Activated CD8-positive, alpha-beta memory T cell treated with anti-CD3 and anti-CD28 coated beads for 4 hours (primary cell): ENCODE results near the gene SNAPIN.

Experiments used
- DNase-seq, 2 donors: peaks; one replicate each; pipeline ENCODE4 v3.0.0-alpha.2; 2020; ENCODE audit warnings: low read depth in 2 of 2

SNAPIN gene

DNA sequence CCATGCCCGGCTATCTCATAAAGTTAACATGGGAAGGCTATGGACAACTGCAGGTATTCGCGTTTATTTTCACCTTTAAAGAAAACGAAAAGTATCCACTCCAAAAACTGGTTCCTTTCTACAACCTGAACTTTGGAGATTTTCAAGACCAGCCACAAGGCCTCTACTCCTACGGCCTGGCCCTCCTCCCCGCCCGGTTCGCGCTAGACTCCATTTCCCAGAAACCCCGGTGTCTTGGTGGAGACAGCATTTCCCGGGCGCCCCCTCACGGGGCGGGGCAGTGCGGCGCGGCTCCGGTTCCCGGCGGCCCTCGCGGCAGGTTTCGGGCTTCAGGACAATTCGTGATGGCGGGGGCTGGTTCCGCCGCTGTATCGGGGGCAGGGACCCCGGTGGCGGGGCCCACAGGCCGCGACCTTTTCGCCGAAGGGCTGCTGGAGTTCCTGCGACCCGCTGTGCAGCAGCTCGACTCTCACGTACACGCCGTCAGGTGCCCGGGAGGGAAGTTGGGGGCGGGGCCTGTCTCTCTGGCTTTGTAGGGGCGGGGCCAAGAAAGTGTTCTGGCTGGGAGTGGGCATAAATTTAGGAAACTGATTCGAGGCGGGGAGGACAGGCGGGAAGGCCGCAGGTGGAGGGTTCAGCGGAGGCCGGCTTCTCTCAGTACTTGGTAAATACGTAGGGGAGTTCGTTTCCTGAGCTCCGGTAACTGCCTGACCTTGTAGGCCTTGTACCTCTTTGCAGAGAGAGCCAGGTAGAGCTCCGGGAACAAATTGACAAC, at the start of gene SNAPIN:
TSS of gene SNAPIN (plus strand) at position 304 of the 775 bp plus-strand sequence. CDS start at position 345, 41 bp downstream.
- peak; percentile 75 to 76 for DNase-seq

GRCh38 chr1:153608742-153609584, 49.5 kb upstream of the SNAPIN start:
- no peak for DNase-seq

GRCh38 chr1:153609585-153609907, 49.0 kb upstream of the SNAPIN start:
- DNase-seq = no peak

DNA sequence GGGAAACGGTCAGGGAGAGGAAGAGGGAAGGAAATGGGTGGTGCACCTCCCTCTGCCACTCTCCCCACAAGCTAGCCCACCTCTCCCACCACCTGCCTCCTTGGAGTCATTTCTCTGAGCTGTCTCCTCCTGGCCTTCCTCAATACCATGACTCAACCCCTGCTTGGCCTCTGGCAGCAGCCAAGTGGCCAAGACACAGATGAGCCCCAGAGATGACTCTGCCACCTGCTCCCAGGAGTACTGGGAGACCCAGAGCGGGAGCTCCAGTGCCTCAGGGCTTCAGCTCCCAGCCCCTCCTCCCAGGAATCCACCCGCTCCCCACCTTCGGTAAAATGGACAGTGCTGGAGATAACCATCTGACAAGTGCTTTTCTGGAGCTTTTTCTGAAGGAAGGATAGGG, 48.2 kb upstream of the SNAPIN start:
- DNase-seq = no peak

DNA sequence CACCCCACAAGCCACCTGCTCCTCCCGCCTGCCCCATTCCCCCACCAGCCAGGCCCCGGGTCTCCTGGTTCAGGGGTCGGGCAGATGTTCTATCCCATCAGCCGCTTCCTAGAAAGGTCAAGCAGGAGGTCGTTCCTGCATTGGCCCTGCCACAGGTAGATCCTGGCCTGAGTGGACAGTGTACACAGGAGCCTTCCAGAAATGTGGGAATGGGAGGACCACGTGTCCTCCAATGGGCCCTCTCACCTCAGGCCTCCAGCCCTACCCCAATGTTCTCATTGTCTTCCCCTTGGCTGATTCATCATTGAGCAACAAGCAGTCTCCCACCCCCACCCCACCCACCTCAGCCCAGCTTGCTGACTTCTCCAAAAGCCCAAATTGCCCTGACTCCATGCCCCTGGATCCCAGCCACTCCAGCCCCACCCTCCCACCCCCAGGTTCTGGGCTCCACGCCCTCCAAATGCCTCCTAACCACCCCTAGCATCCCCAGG, 47.6 kb upstream of the SNAPIN start:
- DNase-seq = no peak

DNA sequence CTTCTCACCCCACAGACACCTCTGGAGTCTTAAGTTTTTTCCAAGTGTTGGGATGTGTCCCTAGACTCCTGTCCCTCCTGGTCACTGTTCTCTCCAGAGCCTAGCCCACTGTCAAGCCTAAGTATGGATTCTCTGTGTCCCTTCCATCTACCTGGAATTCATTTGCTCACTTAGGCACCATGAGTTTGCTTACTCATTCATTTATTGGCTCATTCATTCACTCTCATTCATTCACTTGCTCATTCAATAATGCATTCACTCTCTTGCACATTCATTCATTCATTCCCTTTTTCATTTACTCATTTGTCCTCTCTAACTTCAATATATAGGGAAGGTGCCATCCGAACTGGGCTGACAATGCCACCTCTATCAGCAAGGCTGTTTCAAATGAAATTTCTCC, 47.1 kb upstream of the SNAPIN start:
- no peak for DNase-seq

- DNase-seq = no peak
Observed at GRCh38 chr1:153612111-153612754, 46.3 kb upstream of the SNAPIN start.

DNA sequence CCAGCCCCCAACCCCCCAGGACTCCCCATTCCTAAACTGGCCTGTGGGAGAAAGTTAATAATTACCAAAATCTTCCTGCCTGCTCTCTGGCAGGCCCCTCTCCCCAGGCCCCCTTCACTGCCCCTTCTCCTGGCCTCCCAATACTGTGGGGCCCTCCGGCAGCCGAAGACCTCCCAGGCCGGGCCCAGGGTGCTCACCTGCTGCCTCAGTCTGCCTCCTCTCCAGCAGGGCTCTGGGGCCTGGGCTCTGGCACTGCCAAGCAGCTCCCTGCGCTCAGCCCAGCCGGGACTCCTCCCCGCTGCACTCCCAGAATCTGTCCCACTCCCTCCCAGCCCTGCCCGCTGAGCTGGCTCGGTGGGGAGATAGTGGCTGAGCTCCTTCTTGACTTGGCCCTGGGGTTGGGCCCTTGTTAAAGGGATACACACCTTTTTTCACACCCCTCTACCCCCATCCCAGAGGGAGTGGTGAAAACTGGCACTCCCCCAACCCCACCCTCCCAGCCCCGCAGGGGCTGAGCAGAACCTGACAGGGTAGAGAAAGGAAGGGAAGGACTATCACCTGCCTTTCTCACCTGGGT, 45.7 kb upstream of the SNAPIN start, which contains the start of gene S100A16:
TSS of gene S100A16 (minus strand) at position 383 of the 577 bp plus-strand sequence. CDS start 4,986 bp downstream, outside the sequence.
- no peak for DNase-seq

- DNase-seq = no peak
Observed at GRCh38 chr1:153613406-153613805, 45.1 kb upstream of the SNAPIN start.

- no peak for DNase-seq
Observed at GRCh38 chr1:153614189-153614900, 44.2 kb upstream of the SNAPIN start.

DNA sequence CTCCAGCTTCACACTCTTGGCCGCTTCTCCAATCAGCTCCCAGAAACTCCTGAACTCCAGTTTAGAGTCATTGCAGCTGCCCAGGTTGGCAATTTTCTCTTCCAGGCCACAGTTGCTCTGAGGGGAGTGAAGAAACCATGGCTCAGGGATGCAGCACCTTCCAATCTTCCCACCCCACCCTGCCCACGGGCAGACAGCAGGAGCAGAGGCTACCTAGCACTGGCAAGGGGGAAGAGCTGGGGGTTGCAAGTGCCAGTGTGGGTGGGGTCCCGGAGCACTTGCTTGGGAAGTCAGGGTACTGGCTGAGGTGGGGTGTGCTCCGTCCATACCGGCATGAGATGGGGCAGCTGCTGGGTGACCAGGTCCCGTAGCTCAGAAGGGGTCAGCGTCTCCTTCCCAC, 43.6 kb upstream of the SNAPIN start:
- no peak for DNase-seq

DNA sequence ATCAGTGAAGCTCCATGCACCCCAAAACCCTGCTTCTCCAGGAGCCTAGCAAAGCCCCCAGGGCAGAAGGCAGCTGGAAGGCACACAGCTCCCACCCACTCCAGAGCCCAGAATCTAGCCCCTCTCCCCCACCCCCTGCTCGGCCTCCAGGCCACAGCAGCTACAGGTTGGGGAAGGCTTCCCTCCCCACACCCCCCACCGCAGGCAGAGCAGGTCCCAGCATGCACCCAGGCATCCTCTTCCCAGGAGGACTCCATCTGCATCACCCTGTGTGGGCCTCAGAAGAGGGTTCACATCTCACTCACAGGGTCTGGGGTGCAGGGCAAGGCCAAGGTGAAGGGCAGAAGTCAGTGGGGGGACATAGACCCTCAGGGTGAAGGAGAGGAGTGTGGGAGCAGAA, 43.1 kb upstream of the SNAPIN start:
- DNase-seq = no peak

- DNase-seq = no peak
Observed at GRCh38 chr1:153616144-153616916, 42.2 kb upstream of the SNAPIN start, which contains the start of gene S100A14. S100A14 (minus strand) TSS chr1:153616325; CDS start chr1:153615858, 467 bp downstream.

DNA sequence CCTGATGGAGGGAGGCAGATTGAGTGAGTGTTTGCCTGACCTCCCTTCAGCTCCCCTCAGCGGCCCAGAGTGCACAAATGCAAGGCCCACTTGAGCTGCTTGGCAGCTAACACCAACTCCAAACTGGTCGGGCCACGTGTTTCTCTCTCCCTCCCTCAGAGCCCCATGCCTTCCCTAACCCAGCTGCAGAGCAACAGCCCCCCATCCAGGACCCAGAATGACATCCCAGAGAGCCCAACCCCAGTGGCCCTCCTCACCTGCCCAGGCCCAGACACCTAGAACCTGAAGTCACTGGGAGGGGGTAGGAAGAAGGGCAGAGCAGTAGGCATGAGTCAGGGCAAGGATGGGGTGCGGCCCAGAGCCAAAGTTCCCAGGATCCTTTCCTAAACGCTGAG, 41.6 kb upstream of the SNAPIN start:
- DNase-seq = no peak

GRCh38 chr1:153617663-153618062, 40.8 kb upstream of the SNAPIN start:
- DNase-seq = peak in 1 of 2 donors; percentile 48

DNA sequence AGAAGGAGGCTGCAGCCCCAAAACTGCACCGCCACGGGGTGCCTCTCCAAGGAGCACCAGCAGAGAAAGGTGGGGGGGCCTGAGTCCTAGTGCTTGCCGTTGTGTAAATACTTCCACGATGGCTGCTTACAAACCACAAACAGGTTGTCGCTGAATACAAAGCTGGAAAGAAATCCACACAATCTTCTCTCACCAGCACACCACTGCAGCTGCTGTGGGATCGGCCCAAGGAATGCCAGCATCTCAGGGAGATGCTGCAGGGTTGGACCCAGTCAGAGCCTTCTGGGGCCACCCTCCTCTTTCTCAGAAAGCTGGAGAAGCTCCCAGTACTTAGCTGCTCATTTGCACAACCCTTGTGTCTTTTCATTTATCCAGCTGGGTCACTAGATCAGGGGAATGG, 39.3 kb upstream of the SNAPIN start:
- DNase-seq = no peak

DNA sequence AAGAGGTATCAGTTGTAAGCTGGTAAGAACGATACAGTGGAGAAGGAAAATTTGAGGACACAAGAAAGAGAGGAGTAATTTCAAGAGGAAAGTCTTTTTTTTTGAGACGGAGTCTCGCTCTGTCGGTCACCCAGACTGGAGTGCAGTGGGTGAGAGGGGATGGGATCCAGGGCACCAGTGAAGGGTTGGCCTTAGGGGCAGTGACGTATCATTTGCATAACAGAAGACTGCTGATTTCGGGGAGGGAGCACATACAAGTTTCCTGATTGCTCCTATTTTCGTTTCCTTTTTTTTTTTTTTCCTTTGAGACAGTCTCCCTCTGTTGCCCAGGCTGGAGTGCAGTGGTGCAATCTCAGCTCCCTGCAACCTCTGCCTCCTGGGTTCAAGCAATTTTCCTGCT, 35.4 kb upstream of the SNAPIN start:
- DNase-seq = no peak

DNA sequence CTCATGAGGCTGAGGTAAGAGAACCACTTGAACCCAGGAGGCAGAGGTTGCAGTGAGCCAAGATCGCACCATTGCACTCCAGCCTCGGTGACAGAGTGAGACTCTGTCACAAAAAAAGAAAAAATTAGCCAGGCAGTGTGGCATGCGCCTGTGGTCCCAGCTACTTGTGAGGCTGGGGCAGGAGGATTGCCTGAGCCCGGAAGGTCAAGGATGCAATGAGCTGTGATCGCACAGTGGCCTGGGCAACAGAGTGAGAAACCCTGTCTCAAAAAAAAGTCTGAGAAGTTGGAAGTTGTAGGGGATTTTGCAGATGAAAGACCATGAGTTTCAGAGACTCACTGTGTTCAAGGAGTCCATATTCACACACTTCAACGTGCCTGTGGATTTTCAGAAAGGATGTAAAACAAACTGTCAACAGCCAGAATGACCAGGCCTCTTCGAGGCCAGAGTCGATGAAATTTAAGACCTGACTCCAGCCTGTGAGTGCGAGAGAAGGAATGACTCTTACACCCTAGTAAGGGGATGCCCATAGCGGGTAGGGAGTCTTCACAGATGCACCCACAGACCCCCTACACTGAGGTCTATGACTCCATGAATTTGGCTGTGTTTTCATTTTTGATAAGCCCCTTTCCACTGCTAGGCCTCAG, 33.4 kb upstream of the SNAPIN start:
- no peak for DNase-seq

GRCh38 chr1:153626477-153626903, 32.0 kb upstream of the SNAPIN start:
- no peak for DNase-seq
